GM18502 (cell line): ENCODE measurements around the gene FRY.

Experiments
- ATAC-seq: cut with Tn5 transposase; IDR thresholded peaks from one replicate; pipeline ENCODE4 v1.9.1; 2021; ENCODE audit warnings: mild to moderate bottlenecking; ENCODE audit not compliant: unreplicated experiment, poor library complexity

FRY gene

GRCh38 chr13:32323912-32324311, 292.3 kb downstream of the FRY start:
- no peak for ATAC-seq

GRCh38 chr13:32330441-32330840, 298.9 kb downstream of the FRY start:
- no peak for ATAC-seq

DNA sequence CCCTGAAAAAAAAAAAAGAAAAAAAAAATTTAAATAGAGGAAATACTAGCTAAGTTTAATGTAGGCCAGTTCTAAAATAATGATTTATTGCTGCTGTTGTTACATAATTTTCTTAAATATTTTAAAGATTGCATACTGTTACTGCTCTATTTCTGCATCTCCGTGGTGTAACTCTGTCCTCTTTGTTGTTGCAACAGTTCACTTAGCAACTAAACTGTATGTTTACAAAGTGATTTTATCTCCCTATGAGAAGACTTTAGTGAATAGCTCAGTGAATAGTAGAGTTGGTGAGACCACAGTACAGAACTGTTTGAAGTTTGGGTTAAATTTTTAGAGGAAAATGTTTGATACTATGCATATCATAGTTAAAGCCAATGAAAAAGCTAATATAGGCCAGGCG, 303.1 kb downstream of the FRY start:
- ATAC-seq = no peak

DNA sequence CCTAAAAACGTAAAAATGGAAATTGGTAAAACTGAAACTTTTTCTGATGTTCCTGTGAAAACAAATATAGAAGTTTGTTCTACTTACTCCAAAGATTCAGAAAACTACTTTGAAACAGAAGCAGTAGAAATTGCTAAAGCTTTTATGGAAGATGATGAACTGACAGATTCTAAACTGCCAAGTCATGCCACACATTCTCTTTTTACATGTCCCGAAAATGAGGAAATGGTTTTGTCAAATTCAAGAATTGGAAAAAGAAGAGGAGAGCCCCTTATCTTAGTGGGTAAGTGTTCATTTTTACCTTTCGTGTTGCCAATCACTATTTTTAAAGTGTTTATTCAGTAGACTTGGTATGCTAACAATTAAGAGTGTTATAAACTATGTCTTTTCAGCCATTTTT, 309.3 kb downstream of the FRY start:
- ATAC-seq = no peak

GRCh38 chr13:32347651-32348050, 316.1 kb downstream of the FRY start:
- no peak for ATAC-seq
